GM21786 (cell line): ENCODE measurements around the gene RBBP8NL.

Source experiments
- ATAC-seq: cut with Tn5 transposase; IDR thresholded peaks from one replicate; pipeline ENCODE4 v1.9.1; 2021; ENCODE audit not compliant: unreplicated experiment

The RBBP8NL gene

DNA sequence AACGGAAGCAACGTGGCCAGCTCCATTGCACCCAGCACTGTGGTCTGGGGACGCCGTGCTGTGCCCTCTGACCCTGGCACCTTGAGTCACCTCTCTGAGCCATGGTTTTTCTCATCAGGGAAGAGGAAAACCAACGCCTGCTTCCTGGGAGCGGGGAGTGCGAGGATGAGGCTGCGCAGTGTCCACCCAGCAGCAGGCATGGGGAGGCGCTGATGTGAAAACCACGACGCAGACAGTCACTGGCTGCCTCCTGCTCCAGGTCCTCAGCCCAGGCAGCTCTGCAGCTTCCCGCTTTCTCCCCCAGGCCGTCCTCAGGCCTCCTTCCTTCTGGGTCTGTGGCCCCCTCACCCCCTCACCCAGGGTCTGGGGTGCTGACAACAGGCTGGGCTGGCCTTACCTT, 34.5 kb upstream of the RBBP8NL start:
- ATAC-seq = no peak

DNA sequence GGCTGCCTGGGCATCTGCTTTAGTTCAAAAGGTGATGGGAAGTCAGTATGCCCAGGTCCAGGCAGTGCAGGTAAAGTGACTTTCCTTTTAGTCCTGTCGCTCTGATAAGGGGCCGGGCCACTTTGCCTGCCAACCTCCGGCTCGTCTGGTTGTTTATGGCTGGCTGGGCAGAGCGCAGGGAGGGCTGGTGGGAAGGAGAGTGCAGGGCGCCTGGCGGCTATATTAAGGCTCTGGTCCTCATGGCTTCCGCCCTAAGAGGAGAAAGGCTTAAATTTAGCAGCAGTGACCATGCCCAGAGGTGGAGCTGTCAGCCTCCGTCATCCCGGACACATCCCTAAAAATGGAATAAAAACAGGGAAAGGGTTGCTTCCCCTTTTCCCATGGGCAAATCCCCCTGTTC, 33.8 kb upstream of the RBBP8NL start:
- no peak for ATAC-seq

DNA sequence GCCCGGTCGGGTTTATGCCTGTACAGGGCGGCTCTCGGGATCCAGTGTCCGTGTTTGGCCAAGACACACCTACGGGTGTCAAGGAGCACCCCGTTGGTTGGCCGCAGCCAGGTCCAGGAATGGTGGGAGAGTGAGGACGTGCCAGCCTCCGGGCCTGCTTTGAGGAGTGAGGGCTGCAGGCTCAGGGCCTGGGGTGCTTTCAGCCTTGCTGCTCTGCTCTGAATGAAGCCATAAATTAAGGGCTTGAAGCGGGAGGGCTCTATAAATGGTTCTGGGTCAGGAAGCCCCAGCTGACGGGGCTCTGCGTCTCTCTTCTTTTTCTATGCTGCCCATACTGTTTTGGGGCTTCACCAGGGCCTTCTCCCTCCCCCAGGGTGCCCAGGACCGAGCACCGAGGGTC, 33.3 kb upstream of the RBBP8NL start:
- no peak for ATAC-seq

DNA sequence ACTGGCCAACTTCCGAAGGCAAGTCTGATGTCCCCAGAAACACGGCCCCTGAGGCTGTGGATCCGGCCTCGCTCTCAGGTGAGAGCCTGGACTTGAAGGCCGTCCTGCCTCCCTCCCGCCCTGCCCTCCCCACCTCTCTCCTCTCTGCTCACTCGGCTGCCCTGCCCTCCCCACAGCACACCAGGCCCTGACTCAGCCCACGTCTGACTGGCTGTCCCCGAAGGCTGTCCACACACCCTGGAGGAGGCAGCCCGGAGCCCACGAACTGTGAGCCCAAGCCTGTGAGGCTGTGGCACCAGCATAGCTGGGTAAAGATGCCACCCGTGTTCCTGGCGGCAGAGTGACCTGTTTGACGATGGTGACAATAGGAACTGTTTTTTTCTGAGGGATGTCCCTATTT, 32.1 kb upstream of the RBBP8NL start:
- no peak for ATAC-seq

DNA sequence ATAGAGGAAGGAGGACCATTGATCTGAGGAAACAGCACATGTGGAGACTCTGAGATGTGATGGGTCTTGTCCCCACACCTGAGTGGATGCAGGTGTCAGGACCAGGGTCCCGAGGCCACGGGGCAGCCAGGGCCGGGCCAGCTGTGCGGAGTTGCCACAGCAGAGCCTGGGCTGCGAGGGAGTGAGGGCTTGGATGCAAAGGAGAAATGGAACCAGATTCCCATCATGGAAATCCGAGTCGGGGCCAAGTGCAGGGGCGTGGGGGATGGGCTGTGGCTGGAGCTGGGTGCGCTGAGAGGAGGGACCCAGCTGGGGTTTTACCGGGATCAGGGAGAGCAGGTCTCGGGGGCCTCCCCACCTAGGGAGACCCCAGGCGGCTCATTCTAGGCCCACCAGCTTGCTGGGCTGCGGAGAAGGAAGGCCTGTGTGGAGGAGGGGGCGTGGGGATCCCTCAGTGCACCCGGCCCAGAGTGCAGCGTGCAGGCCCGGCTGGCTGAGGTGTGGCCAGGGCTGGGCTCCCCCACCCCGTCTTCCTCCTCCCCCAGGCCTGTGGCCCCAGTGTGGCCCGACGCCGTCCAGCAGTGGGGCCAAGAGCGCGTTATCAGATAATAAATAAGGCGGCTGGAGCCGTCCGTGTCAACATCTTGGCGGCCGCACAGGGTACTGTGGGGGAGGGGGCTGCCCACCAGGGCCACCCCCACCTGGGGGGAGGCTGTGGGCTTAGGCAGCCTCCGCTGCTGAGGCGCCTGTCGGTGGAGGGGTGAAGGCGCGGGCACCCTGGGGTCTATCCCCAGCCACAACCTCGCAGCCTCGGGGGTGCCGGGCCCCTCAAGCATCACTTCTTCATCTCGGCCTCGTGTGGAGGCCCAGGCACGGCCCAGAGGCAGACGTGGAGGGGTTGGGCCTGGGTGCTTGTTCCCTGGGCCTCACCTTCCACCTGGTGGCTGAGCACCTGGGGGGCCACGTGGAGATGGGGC, 31.2 kb upstream of the RBBP8NL start:
- no peak for ATAC-seq

DNA sequence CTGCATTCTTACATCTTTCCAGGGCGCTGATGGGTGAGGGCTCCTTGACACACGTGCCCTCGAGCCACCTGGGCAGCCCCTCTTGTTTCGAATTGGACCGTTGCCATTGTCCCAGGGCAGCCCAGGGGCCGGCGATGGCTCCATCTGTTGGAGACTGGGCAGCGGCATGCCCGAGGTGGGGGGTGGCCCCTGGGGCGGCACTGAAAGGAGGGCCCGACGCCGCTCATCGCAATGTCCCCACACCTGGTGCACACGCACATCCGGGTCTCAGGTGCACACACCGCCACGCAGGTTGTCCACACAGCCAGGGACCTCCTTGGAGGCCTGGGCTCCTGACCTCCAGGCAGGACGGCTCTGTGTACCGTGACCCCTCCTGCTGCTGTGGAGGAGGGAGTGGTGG, 30.5 kb upstream of the RBBP8NL start:
- ATAC-seq = no peak

DNA sequence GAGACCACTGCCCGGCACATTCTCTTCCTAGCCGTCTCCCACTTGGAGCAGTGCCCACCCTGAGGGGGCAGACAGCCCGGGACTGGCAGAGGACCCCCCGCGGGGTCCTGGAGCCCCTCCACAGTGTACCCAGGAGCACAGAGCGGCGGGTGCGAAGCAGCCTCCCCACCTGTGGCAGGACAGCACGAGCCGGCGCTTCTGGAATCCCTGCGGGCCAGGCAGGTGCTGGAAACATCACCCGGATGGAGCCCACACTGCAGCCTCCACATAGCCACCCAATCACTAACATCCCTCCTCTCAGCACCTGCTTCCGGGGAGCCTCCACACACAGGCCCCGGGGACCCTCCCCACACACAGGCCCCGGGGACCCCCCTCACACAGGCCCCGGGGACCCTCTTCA, 29.8 kb upstream of the RBBP8NL start:
- ATAC-seq = no peak

DNA sequence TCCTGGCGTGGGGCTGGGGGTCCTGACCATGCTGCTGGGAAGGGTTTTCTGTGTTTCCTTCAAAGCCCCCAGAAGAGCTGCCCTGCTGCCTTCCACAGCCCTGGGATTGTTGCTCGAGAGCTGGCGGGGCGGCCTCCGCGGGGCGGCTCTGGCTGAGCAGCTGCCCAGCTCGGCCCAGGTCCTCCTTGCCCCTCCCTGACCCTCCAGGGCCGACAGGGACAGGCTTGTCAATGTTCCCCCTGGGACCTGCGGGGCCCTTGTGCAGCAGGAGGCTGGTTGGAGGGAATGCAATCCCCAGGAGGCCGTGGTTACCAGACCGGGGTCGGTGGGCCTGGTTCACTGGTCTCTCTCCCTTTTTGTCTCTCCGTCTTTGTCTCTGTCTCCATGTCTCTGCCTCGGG, 28.6 kb upstream of the RBBP8NL start:
- no peak for ATAC-seq

DNA sequence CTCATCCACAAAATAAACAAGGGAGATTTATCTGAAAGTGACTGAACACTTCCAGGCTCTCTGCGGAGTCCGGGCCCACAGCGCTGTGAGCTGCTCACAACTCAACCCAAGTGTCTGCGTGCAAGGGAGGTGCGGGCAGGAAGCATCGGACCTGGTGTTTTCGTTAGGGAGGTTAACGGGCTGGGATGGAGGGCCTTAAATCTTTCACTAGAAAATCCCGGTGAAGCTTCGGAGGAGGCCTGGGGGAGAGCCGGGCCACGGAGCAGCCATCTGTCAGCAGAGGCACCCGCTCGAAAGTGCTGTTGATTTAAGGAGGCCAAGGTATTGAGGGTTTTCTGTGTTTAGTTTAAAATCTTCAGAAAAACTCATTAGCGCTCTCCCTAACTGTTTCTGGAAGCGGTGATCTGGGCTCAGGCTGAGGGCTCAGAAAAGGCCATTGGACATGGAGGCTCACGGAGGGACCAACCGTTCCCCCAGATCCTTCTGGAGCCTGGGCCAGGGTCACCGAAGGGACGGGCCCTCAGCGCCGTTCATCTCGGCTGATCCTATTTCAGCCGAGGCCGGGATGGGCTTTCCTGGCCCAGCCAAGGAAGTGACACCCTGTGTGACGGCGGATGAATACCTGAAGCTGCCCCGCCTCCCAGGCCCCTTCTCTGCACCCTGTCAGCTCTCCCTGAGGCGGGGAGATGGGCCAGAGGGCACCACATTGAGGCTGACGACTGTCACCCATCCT, 27.7 kb upstream of the RBBP8NL start:
- ATAC-seq = no peak

DNA sequence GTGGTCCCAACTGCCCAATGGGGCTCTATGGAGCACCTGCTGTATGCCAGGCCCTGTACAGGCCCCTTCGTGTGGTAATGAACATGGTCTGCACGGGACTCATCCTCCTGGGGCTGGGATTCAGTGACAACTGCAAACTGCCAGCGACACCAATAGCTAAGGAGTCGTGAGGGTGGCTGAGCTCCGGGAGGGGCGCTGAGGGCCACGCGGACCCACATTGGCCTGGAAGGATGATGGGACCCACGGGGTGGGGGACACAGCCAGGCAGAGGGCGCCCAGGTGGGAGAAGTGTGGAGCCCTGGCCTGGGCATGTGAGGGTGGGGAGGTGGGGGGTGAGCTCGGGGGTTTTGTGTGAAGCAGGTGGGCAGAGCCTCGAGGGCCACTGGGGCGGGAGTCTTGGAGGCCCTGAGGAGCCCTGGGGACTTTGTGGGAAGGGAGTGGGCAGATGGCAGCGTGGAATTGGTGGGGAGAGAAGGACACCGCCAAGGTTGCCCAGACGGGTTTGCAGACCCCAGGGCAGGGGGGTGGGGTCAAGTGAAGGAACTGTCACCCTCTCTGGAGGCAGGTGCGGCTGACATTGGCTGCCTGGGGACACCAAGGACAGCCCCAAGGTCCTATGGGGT, 26.0 kb upstream of the RBBP8NL start:
- no peak for ATAC-seq

DNA sequence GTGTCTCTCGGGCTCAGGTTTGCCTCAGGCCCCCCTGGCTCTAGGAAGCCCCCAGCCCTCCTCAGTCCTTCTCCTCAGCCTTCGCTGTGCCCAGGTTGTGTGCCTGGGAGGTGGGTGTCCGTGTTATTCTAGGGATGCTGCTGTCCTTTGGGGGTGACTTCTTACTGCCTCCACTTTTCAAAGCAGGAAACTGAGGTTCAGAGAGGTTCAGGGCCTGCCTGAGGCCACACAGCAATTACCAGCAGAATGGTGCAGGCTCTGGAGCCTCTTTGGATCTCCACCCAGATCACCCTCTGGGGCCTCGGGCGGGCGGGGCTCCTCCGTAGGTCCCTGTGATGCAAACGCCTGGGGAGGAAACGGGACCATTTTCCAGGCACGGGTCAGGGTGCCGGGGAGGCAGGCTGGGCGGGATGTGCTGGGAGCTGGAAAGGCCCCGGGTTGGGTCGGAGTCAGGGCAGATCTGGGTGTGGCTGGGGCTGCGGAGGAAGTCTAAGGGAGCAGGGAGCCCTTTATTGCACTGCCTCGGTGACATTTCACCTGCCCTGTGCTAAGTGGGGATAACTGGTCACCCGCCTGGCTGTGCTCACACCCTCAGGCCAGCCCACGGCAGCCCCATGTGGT, 25.2 kb upstream of the RBBP8NL start:
- ATAC-seq = no peak

DNA sequence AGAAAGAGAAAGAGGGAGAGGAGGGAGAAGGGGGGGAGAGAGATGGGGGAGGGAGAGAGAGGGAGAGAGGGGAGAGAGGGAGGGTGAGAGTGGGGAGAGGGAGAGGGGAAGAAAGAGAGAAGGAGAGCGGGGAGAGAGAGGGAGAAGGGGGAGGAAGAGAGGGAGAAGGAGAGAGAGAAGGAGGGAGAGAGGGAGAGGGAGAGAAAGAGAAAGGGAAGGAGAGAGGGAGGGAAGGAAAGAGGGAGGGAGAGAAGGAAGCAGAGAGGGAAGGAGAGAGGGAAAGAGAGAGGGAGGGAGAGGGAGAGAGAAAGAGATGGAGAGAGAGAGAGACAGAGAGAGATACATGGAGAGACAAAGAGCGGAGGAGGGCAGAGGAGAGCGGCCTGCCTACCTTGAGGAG, 24.6 kb upstream of the RBBP8NL start:
- ATAC-seq = no peak

DNA sequence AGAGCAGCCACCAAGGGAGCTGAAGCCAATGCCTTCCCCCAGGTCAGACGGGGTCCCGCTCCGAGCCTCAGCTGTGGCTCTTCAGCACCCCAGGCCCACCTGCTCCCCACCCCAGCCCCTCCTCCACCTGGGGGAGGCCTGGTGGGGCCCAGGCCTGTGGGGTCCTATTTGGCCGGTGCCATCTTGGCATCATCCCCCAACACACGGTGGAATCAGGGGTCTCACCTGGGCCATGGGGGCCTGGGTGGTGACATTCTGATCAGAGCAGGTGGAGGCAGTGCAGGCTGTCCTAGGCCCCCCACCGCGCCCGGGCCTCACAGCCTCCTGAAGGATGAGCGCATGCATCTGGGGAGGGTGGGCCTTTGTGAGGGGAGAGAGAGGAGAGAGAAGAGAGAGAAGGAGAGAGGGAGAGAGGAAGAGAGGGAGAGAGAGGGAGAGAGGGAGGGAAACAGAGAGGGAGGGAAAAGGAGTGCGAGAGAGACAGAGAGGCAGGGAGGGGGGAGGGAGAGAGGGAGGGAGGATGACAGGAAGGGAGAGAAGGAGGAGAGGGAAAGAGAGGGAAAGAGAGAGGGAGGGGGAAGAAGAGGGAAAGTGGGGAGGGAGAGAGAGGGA, 23.9 kb upstream of the RBBP8NL start:
- no peak for ATAC-seq

DNA sequence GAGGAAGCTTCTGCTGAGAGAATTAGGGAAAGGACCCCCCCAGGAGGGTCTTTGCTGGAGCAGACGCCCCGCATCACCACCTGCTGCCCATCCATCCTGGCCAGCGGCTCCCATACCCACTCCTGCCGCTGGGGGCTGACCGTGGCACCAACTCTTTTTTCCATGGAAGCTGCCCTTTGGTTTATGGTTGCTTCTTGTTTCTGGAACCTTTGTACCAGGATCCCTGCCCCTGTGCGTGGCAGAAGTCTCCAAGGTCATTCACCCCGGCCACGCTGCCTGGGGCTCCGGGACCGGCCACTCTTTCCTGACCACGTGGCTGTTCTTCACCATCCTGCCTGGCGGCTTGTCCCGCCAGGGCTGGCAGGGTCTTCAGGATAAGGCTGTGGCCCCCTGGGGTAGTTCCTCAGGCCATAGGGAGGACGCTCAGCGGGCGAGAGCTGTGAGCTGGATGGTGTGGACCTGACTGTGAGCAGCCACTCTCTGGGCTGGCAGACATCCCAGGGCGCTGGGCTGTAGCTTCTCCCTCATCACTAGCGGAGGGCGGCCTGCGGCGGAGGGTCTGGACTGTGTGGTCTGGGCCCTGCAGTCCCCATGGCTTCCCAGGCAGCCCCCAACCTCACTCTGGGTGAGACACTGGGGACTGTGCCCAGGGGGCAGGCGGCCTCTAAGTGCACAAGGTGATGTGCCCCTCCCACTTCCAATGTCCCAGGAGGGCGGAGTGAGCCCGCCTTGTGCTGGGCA, 22.8 kb upstream of the RBBP8NL start:
- ATAC-seq = no peak

DNA sequence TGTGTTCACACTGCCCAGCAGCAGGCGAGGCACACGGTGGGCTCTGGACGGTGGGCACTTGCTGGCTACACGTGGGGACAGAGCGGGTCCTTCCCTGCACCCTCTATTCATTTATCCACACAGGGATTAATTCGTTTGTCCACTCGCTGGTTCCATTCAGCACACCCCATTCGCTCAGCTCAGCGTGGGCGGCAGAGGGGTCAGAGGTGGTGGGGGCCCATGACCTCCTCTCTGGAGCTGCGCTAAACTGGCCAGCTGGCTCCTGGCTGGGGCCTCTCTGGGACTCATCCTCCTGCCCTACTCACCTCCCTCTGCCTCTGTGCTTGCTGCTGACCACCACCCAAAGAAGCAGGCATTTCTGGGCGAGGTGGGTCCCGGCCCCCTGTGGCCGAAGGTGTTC, 21.4 kb upstream of the RBBP8NL start:
- ATAC-seq = no peak

DNA sequence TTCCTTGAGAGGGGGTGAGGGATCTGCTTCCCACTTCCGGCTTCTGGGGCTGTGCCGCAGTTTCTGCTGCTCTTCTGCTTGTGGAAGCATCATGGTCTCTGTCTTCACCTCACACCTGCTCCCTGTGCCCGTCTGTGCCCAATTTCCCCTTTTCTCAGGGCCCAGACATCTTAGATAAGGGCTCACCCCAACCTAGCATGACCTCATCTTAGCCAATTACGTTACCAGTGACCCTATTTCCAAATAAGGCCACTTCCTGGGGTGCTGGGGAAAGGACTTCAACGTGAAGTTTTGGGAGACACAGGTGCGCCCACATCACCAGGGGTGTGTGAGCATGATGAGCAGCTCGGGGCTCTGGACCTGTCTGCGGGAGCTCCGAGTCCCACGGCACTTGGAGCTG, 20.7 kb upstream of the RBBP8NL start:
- no peak for ATAC-seq

DNA sequence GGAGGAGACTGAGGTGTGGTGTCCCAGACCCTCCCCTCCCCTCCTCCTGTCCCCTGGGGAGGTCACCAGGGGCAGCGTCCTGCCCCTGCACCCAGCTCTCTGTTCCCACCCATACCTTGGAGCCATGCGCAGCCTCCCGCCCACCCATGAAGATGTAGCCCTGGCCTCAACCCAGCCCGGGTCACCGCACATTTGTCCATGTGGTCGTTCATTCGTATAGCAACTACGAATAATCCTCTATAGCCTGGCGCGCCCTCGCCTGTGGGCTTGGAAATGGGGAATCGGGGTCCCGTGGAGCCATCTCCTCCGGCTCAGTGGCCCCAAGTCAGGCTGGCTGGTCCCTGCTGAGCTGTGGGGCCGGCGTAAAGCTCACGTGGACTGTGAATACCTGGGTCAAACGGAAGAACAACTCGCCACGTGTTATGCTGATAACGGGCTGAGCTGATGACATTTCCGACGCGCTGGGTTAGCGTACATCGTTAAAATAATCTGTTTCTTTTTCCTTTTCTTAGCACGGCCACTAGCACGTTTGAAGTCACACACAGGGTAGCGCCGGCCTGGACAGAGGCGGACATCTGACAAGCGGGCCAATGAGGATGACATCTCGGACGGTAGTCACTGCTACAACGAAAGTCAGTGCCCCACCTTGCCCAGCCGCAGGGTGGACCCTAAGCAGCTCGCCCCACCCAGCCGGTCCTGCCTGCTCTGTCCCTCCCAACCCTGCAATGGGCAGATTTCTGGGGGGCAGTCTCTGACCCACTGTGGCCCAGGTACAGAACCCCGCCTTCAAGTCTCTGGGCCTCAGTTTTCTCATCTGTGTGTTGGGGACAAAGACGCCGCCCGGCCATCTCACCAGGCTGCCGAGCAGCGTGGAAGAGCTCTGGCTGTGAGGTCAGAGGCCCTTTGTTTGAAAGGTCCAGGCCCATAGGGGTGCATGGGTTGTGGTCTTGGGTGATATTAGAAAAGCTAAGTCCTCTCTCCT, 19.8 kb upstream of the RBBP8NL start:
- no peak for ATAC-seq

DNA sequence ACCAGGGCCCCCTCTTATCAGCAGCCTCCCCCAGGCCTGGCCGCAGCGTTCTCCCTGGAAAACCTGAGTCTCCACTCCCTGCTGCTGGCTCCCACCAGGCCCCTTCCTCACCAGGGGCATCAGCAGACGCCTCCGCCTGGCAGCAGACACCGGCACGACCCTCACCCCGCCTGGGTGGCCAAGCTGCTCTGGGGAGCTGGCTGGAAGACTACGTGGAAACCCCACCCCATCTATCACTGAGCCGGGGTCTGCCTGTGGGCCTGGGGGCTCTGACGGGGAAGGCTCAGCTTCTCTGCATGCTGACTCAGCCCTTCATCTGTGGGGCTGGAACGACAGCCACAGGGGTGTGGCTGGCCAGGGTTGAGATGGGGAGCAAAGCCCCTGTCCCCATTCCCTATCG, 19.1 kb upstream of the RBBP8NL start:
- ATAC-seq = no peak
